MM.1S (cell line): ENCODE results near the gene DSCAM.

Source experiments
- EZH2phosphoT487 ChIP-seq: fragments of 300-600 bp; sonication (generic); IDR thresholded peaks from 2 replicates; pipeline ENCODE4 v1.6.1; 2018; ENCODE audit warnings: antibody characterized with exemption, low read length
- TF ChIP-seq, protein P1 (sequence below): fragments of 300-600 bp; sonication (generic); IDR thresholded peaks from 2 replicates; pipeline ENCODE4 v1.5.1; 2016; ENCODE audit warnings: antibody characterized with exemption, low read length, mixed read lengths

DNA sequence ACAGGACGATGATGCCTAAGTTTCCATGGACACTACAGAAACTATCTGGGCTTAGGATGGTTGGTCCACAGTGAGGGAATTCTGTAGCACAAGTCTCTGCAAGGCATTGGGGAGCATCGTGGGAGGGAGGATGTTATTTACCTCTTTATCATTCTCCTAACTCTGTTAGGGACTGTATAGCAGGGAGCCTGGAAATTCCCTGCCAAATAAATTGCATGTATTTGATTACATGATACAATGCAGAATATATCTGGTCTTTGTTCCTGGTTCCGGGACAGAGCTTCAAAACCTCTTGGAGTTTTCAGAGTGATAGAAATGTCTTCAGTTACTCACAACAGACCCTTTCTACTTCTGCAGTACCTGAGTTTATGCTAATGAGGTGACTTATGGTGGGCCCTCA, 593.8 kb downstream of the DSCAM start:
- no peak for TF ChIP-seq EZH2phosphoT487
- TF ChIP-seq, protein P1, sequence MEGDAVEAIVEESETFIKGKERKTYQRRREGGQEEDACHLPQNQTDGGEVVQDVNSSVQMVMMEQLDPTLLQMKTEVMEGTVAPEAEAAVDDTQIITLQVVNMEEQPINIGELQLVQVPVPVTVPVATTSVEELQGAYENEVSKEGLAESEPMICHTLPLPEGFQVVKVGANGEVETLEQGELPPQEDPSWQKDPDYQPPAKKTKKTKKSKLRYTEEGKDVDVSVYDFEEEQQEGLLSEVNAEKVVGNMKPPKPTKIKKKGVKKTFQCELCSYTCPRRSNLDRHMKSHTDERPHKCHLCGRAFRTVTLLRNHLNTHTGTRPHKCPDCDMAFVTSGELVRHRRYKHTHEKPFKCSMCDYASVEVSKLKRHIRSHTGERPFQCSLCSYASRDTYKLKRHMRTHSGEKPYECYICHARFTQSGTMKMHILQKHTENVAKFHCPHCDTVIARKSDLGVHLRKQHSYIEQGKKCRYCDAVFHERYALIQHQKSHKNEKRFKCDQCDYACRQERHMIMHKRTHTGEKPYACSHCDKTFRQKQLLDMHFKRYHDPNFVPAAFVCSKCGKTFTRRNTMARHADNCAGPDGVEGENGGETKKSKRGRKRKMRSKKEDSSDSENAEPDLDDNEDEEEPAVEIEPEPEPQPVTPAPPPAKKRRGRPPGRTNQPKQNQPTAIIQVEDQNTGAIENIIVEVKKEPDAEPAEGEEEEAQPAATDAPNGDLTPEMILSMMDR: no peak
